IPS DF 4.7 (cell line): ENCODE measurements around the gene NPW.

ENCODE experiments used
- DNase-seq: peaks from one replicate; pipeline ENCODE4 v3.0.0-alpha.2; 2013; ENCODE audit warnings: low spot score; ENCODE audit errors: extremely low read depth

The NPW gene

GRCh38 chr16:1984347-1985225, 35.0 kb upstream of the NPW start:
- no peak for DNase-seq

GRCh38 chr16:1985466-1986150, 34.0 kb upstream of the NPW start:
- DNase-seq, result no peak

GRCh38 chr16:1987198-1987597, 32.4 kb upstream of the NPW start:
- no peak for DNase-seq

GRCh38 chr16:1989209-1990100, 30.1 kb upstream of the NPW start, which contains the start of gene SYNGR3:
TSS of gene SYNGR3 (plus strand) at chr16:1989970. CDS start at chr16:1990103, 133 bp downstream.
- no peak for DNase-seq

- no peak for DNase-seq
These were observed 29.6 kb upstream of the NPW start for GRCh38 chr16:1990101-1990350.

- DNase-seq, result no peak
These were observed 29.0 kb upstream of the NPW start for GRCh38 chr16:1990351-1991134.

- DNase-seq, result no peak
These were observed 28.4 kb upstream of the NPW start for GRCh38 chr16:1991135-1991551.

GRCh38 chr16:1991588-1991947, 28.0 kb upstream of the NPW start:
- no peak for DNase-seq

- DNase-seq, result no peak
These were observed 27.5 kb upstream of the NPW start for GRCh38 chr16:1991948-1992703.

- no peak for DNase-seq
These were observed 26.8 kb upstream of the NPW start for GRCh38 chr16:1992704-1993317.

- no peak for DNase-seq
These were observed 25.9 kb upstream of the NPW start for GRCh38 chr16:1993731-1994131.

GRCh38 chr16:1997494-1998359, 21.9 kb upstream of the NPW start:
- no peak for DNase-seq

GRCh38 chr16:1998360-1998835, 21.2 kb upstream of the NPW start:
- DNase-seq, result no peak

GRCh38 chr16:1998852-1999801, 20.5 kb upstream of the NPW start:
- no peak for DNase-seq

- no peak for DNase-seq
These were observed 19.6 kb upstream of the NPW start for GRCh38 chr16:1999866-2000514.

GRCh38 chr16:2001035-2001434, 18.6 kb upstream of the NPW start:
- DNase-seq, result no peak
